ENCODE results near the gene ERCC5.

ERCC5 gene

GRCh38 chr13:102845630-102846260 is at the start of gene ERCC5:
TSS of gene ERCC5 (plus strand) at chr13:102846032. CDS start at chr13:102846267, 235 bp downstream.
- peak; percentile 98 for DNase-seq

GRCh38 chr13:102798581-102799425 is 47.0 kb upstream of the ERCC5 start, which contains the start of the genes BIVM and POGLUT2:
TSS of gene BIVM (plus strand) at chr13:102799119. CDS start at chr13:102807268, 8,149 bp downstream.
TSS of gene POGLUT2 (minus strand) at chr13:102798976. CDS start at chr13:102798670, 306 bp downstream.
- peak; percentile 69 for DNase-seq

- DNase-seq, result no peak
Observed at GRCh38 chr13:102799426-102800144, 46.2 kb upstream of the ERCC5 start.

- peak; percentile 86 for DNase-seq
Observed at GRCh38 chr13:102800145-102801041, 45.4 kb upstream of the ERCC5 start.

- DNase-seq, result no peak
Observed at GRCh38 chr13:102805680-102806079, 40.2 kb upstream of the ERCC5 start.

GRCh38 chr13:102807699-102808098 is 38.1 kb upstream of the ERCC5 start:
- no peak for DNase-seq

GRCh38 chr13:102812611-102813287 is 33.1 kb upstream of the ERCC5 start:
- DNase-seq, result no peak

GRCh38 chr13:102814025-102814607 is 31.7 kb upstream of the ERCC5 start:
- no peak for DNase-seq

GRCh38 chr13:102814793-102815192 is 31.0 kb upstream of the ERCC5 start:
- DNase-seq, result no peak

- no peak for DNase-seq
Observed at GRCh38 chr13:102815788-102816187, 30.0 kb upstream of the ERCC5 start.

GRCh38 chr13:102816708-102817107 is 29.1 kb upstream of the ERCC5 start:
- DNase-seq, result no peak

- DNase-seq, result no peak
Observed at GRCh38 chr13:102817241-102817640, 28.6 kb upstream of the ERCC5 start.

- DNase-seq, result no peak
Observed at GRCh38 chr13:102817907-102818306, 27.9 kb upstream of the ERCC5 start.

- no peak for DNase-seq
Observed at GRCh38 chr13:102825400-102825799, 20.4 kb upstream of the ERCC5 start.

GRCh38 chr13:102825921-102826706 is 19.7 kb upstream of the ERCC5 start:
- no peak for DNase-seq

GRCh38 chr13:102830646-102831045 is 15.2 kb upstream of the ERCC5 start:
- no peak for DNase-seq

GRCh38 chr13:102836471-102836870 is 9.4 kb upstream of the ERCC5 start:
- DNase-seq, result no peak

- DNase-seq, result no peak
Observed at GRCh38 chr13:102838273-102838672, 7.6 kb upstream of the ERCC5 start.

- no peak for DNase-seq
Observed at GRCh38 chr13:102838982-102839381, 6.8 kb upstream of the ERCC5 start.

- no peak for DNase-seq
Observed at GRCh38 chr13:102839462-102839861, 6.4 kb upstream of the ERCC5 start.

- no peak for DNase-seq
Observed at GRCh38 chr13:102845289-102845629, 573 bp upstream of the ERCC5 start.

All from activated T-cell treated with anti-CD3 and anti-CD28 coated beads, Interleukin-2, amount 50 U/mL, for 1 hour (primary cell).